ENCODE results near the gene DLG2.

DLG2 gene

DNA sequence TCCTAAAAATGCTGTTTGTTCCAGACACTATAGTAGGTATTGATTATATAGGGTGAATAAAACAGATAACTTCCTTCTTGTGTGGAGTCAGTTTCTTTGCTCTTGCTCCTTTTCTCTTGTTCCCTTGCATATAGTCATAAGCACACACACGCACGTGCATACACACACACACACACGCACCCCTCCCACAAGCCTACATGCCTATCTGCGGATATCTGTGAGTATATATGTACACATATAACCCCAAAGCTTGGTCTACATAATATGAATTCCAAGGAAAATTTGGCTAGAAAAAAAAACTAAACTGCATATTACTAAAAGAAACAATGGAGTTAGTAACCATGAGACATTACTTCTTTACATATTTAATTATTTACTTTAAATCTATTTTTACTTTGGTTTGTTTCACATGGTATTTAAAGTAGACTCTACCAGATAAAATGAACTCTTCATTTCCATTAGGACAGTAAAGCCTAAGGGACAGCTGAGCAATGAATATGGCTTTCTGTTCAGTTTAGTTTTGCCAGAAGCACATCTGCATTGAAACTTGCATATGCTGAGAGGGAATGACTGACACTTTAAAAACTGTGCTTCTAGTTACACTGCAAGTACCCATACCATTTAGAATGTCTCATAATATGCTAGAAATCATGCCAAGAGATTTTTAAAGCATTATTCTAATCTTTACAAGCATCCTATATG, 676.4 kb downstream of the DLG2 start:
- Mint-ChIP-seq H3K27ac (no peak overlapping the region), H3K4me3 (no peak overlapping the region), H3K27me3 (ENCODE audit: low read depth) (peaks cover 3% of the 10 kb centered on the region), H3K4me1 (no peaks in the 10 kb centered on the region), H3K9me3 (peaks cover 8% of the 10 kb centered on the region), H3K36me3 (ENCODE audit: low read depth) (no peaks in the 10 kb centered on the region)
- TF ChIP-seq, protein P1, sequence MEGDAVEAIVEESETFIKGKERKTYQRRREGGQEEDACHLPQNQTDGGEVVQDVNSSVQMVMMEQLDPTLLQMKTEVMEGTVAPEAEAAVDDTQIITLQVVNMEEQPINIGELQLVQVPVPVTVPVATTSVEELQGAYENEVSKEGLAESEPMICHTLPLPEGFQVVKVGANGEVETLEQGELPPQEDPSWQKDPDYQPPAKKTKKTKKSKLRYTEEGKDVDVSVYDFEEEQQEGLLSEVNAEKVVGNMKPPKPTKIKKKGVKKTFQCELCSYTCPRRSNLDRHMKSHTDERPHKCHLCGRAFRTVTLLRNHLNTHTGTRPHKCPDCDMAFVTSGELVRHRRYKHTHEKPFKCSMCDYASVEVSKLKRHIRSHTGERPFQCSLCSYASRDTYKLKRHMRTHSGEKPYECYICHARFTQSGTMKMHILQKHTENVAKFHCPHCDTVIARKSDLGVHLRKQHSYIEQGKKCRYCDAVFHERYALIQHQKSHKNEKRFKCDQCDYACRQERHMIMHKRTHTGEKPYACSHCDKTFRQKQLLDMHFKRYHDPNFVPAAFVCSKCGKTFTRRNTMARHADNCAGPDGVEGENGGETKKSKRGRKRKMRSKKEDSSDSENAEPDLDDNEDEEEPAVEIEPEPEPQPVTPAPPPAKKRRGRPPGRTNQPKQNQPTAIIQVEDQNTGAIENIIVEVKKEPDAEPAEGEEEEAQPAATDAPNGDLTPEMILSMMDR (IDR thresholded peaks at IDR 0.05; ENCODE audit: unreplicated experiment in 3 of 3), result no peak

DNA sequence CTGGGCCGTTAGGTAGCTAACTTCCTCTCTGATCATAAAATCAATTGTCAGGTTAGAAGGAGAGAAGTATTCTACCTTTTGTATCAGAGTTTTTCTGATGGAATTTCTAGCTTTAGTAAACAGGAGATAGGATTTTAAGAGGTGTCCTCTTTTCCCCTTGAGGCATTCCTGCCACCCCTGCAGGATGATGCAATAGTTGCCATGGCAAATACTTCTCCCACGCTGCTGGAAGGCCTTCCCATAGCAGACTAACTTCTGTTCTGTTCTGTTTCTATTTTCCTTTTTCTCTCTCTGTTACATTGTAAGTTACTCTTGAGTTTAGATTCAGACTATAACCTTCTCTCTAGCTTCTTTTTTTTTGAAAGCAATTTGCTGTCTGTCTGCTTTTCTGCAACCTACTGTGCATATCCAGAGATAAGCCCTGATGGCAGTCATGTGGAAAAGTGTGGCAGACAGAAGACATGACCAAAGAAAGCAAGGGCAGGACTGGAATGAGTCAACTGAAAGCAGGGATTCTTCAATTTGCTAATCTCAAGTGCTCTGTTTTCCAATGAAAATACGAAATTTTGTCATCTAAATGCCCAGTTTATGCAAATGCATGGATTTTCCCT, 679.1 kb downstream of the DLG2 start:
- Mint-ChIP-seq H3K27ac (no peak overlapping the region), H3K9me3 (peaks cover 19% of the 10 kb centered on the region), H3K4me1 (no peaks in the 10 kb centered on the region), H3K36me3 (ENCODE audit: low read depth) (peaks cover 13% of the 10 kb centered on the region), H3K27me3 (ENCODE audit: low read depth) (peaks cover 8% of the 10 kb centered on the region), H3K4me3 (no peak overlapping the region)
- TF ChIP-seq, protein P1 (IDR thresholded peaks at IDR 0.05; ENCODE audit: unreplicated experiment in 3 of 3), result no peak

DNA sequence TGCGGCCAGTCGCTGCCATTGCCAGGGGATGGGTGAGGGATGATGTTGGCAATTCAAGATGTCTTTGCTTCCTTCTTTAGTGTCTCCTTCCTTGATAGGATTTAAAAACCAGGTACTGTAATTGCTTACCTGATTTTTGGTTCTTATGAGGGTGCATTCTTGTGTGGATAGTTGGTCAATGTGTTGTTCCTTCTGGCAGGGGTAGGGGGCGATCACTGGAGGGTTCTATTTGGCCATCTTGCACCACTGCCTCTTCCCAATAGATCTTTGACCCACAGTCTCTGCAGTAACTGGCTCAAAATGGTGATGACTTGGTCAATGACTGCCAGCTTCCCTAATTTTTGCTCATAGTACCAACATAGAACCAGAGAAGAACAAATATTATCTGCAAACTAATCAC, 680.1 kb downstream of the DLG2 start:
- no peak overlapping the region for H3K4me3 Mint-ChIP-seq
- peaks cover 8% of the 10 kb centered on the region for H3K27me3 Mint-ChIP-seq (ENCODE audit: low read depth)
- TF ChIP-seq, protein P1 (IDR thresholded peaks at IDR 0.05; ENCODE audit: unreplicated experiment in 3 of 3), result no peak
- no peak overlapping the region for H3K27ac Mint-ChIP-seq
- no peaks in the 10 kb centered on the region for H3K4me1 Mint-ChIP-seq
- H3K36me3 Mint-ChIP-seq (ENCODE audit: low read depth), result peaks cover 16% of the 10 kb centered on the region
- peaks cover 21% of the 10 kb centered on the region for H3K9me3 Mint-ChIP-seq

DNA sequence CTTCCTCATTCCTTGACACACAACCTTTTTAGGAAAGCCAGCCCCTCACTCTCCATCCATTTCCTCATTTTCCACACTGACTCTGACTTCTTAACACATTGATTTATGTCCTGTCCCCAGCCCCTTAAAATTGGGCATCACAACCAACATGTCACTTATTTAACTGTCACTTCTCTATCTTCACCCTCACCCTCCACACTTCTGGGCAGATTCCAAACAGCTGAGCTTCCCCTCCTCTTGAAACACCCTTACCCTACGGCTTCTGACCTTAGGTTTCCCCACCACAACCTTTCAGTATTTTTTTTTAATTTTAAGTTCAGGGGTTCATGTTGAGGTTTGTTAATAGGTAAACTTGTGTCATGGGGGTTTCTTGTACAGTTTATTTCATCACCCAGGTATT, 696.3 kb downstream of the DLG2 start:
- no peaks in the 10 kb centered on the region for H3K4me1 Mint-ChIP-seq

DNA sequence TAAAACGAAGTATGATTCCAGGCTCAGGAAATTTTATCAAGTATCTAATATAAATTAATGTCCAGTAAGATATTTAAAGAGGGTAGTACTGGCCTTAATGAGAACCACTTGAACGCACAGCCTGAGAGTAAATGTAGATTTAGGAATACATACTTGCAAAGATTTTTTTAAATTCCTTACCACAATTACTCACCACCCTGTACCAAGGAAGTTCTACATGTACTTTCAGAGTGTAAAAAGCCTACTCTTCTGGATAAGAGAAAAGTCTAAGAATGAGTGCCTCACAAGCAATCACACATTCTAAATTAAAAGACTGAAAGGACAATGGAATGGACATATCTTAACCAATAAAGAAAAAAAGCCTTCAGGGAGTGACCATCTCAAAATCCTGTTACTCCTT, 697.4 kb downstream of the DLG2 start:
- Mint-ChIP-seq H3K27ac (no peak overlapping the region), H3K4me3 (no peak overlapping the region), H3K9me3 (no peaks in the 10 kb centered on the region), H3K36me3 (ENCODE audit: low read depth) (no peaks in the 10 kb centered on the region), H3K27me3 (ENCODE audit: low read depth) (no peaks in the 10 kb centered on the region), H3K4me1 (no peaks in the 10 kb centered on the region)
- TF ChIP-seq, protein P1 (IDR thresholded peaks at IDR 0.05; ENCODE audit: unreplicated experiment in 3 of 3), result no peak

More for the DNA sequence above, 696.3 kb downstream of the DLG2 start:
- TF ChIP-seq, protein P1 (IDR thresholded peaks at IDR 0.05; ENCODE audit: unreplicated experiment in 3 of 3), result no peak
- H3K27me3 Mint-ChIP-seq (ENCODE audit: low read depth), result no peaks in the 10 kb centered on the region
- H3K9me3 Mint-ChIP-seq, result no peaks in the 10 kb centered on the region
- no peak overlapping the region for H3K27ac Mint-ChIP-seq
- no peaks in the 10 kb centered on the region for H3K36me3 Mint-ChIP-seq (ENCODE audit: low read depth)
- H3K4me3 Mint-ChIP-seq, result no peak overlapping the region

Data from nephron (organoid).